ENCODE measurements around the gene CDH12.

Gene CDH12

DNA sequence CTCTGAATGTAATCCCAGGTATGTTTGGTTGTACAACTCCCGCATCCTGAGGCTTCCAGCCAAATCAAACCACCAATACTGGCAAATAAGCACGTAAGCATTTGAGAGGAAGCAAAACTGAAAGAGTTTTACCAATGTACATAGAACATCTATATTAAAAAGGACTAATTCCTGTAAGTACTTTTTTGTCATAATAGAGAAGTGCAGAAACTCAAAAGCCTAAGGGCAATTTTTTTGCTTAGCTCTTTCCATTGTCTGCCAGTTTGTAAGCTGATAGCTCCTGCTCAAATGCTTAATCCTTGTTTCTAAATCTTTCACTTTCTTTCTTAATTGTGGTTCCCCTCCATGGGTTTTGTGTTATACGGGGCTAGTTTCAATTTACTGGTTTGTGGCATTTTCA lies 1151.8 kb downstream of the CDH12 start:
- H2AFZ ChIP-seq (ENCODE audit: insufficient read depth, low read length, poor library complexity): no peak overlapping the region
- H3K4ac ChIP-seq (ENCODE audit: low read depth, low read length): no peak overlapping the region

More for the DNA sequence above, 1151.8 kb downstream of the CDH12 start:
- Histone ChIP-seq H3K27ac (ENCODE audit: low read depth, low read length) (no peak overlapping the region), H3K36me3 (ENCODE audit: control insufficient read depth in 1 of 2, insufficient read depth in 2 of 2, low read length in 2 of 2) (no peaks in the 10 kb centered on the region), H3K18ac (ENCODE audit: low read length) (no peak overlapping the region), H3K23ac (ENCODE audit: low read length) (no peak overlapping the region), H2AK5ac (ENCODE audit: low read length) (no peak overlapping the region), H3K4me2 (ENCODE audit: low read length) (no peak overlapping the region), H3K14ac (ENCODE audit: low read length) (no peak overlapping the region), H2BK5ac (ENCODE audit: low read depth, low read length, poor library complexity) (no peak overlapping the region), H3K4me1 (ENCODE audit: control insufficient read depth in 1 of 2, insufficient read depth in 2 of 2, low read length in 2 of 2) (no peaks in the 10 kb centered on the region), H3K9ac (ENCODE audit: low read length) (no peak overlapping the region), H3K27me3 (ENCODE audit: insufficient read depth, low read length) (no peaks in the 10 kb centered on the region), H3K79me2 (ENCODE audit: control insufficient read depth, insufficient read depth, low read length, poor library complexity) (no peaks in the 10 kb centered on the region), H4K91ac (ENCODE audit: low read depth, low read length) (no peak overlapping the region), H2BK120ac (ENCODE audit: insufficient read depth, low read length, poor library complexity) (no peak overlapping the region), H3K79me1 (ENCODE audit: low read length) (no peaks in the 10 kb centered on the region), H3K4me3 (ENCODE audit: low read depth, low read length) (no peak overlapping the region), H4K8ac (ENCODE audit: low read depth, low read length) (no peak overlapping the region), H4K12ac (ENCODE audit: low read depth, low read length) (no peak overlapping the region), H3K9me3 (ENCODE audit: insufficient read depth, low read depth, low read length) (no peaks in the 10 kb centered on the region), H2BK12ac (ENCODE audit: low read length) (no peak overlapping the region)
- DNase-seq: peak in 1 of 2 donors; percentile 40
- WGBS (ENCODE audit: extremely low coverage, insufficient coverage, insufficient read length): no CpG with 5 or more reads among the region's 3 CpGs

All from trophoblast cell (in vitro differentiated cells and primary cell).